Endothelial cell of umbilical vein (primary cell): ENCODE measurements around the gene TSPAN33. TPM values are rescaled to one million over a fixed set of nuclear protein-coding genes. Genes with fewer than 3 reads are reported as not detected.

Experiments used
- BruUV-seq: library from RNA; stranded (reverse); fragments of 400-500 nt; replicated peaks from 2 replicates; lab custom pipeline; 2021; lab: Mats Ljungman, UMichigan
- CTCF ChIA-PET: fragments of 300-600, 350-600 bp; sonication (Branson Sonifier 250); formaldehyde crosslinking; loops from one replicate; lab custom pipeline; 2021; ENCODE audit warnings: antibody characterized with exemption, inconsistent platforms; lab: Charles Lee
- POLR2A ChIA-PET: fragments of 300-600, 350-600 bp; sonication (Branson Sonifier 250); formaldehyde crosslinking; loops from one replicate; lab custom pipeline; 2021; ENCODE audit warnings: antibody characterized with exemption, inconsistent platforms; lab: Charles Lee
- DNase-seq: peaks from one replicate; pipeline ENCODE4 v3.0.0-alpha.2; 2011; ENCODE audit warnings: low read depth, low spot score
- FAIRE-seq: peaks from 2 replicates; lab custom pipeline; 2011; peaks lifted over from hg19 to GRCh38; lab: Jason Lieb, UNC
- H2AFZ ChIP-seq: 2 replicates; pipeline ENCODE4 v1.6.0; 2012; ENCODE audit warnings: low read depth, low read length, control low read depth, inconsistent platforms
- H3K27ac ChIP-seq: 2 replicates; pipeline ENCODE4 v1.5.1; 2011; ENCODE audit warnings: low read depth, mild to moderate bottlenecking, control low read depth, low read length, moderate library complexity; ENCODE audit not compliant: insufficient read depth
- H3K27me3 ChIP-seq, 2 experiments: 2 replicates each; pipeline versions ENCODE4 v1.6.0 to v1.6.1; 2011; ENCODE audit warnings: low read length in 2 of 2, mixed read lengths in 1 of 2; ENCODE audit not compliant: control insufficient read depth in 2 of 2, insufficient read depth in 2 of 2
- H3K36me3 ChIP-seq, 2 experiments: 2 replicates in 1 of 2; 3 replicates in 1 of 2; pipeline ENCODE4 v1.5.1; 2011; ENCODE audit warnings: low read length in 2 of 2, mild to moderate bottlenecking in 1 of 2, moderate library complexity in 1 of 2; ENCODE audit not compliant: control insufficient read depth in 2 of 2, insufficient read depth in 2 of 2; ENCODE audit errors: extremely low read depth in 1 of 2
- H3K4me1 ChIP-seq: 3 replicates; pipeline ENCODE4 v1.5.1; 2011; ENCODE audit warnings: mild to moderate bottlenecking, low read length; ENCODE audit not compliant: control insufficient read depth, insufficient read depth; ENCODE audit errors: extremely low read depth
- H3K4me2 ChIP-seq: 2 replicates; pipeline ENCODE4 v1.6.1; 2011; ENCODE audit warnings: low read length, control low read depth, mixed read lengths; ENCODE audit not compliant: insufficient read depth
- H3K4me3 ChIP-seq, 3 experiments: fragments of 200-600 bp in 1 of 3; sonication (generic), shearing (Covaris generic) in 1 of 3; replicated peaks in 1 of 3; 2 replicates each; pipeline ENCODE4 v1.5.1; 2011 to 2016; ENCODE audit warnings: control low read depth in 3 of 3, low read length in 3 of 3, mild to moderate bottlenecking in 2 of 3, inconsistent platforms in 1 of 3, low read depth in 1 of 3, moderate library complexity in 1 of 3; ENCODE audit not compliant: insufficient read depth in 1 of 3
- H3K79me2 ChIP-seq: 2 replicates; pipeline ENCODE4 v1.6.0; 2012; ENCODE audit warnings: low read length, inconsistent platforms; ENCODE audit not compliant: control insufficient read depth, insufficient read depth
- H3K9ac ChIP-seq: replicated peaks from 2 replicates; pipeline ENCODE3; 2011; ENCODE audit warnings: low read length, control low read depth; ENCODE audit not compliant: insufficient read depth; ENCODE audit errors: extremely low read depth
- H3K9me1 ChIP-seq: replicated peaks from 3 replicates; pipeline ENCODE4 v1.6.0; 2011; ENCODE audit warnings: mild to moderate bottlenecking, low read length; ENCODE audit not compliant: control insufficient read depth, insufficient read depth; ENCODE audit errors: extremely low read depth
- H3K9me3 ChIP-seq: replicated peaks from 2 replicates; pipeline ENCODE4 v1.5.1; 2012; ENCODE audit warnings: low read length, inconsistent platforms; ENCODE audit not compliant: control insufficient read depth, insufficient read depth
- H4K20me1 ChIP-seq: replicated peaks from 2 replicates; pipeline ENCODE3; 2011; ENCODE audit warnings: mild to moderate bottlenecking, low read length; ENCODE audit not compliant: control insufficient read depth, insufficient read depth; ENCODE audit errors: extremely low read depth
- CTCF ChIP-seq, 2 donors: IDR thresholded peaks; 1 replicate in 1 of 2; 2 replicates in 1 of 2; pipeline ENCODE4 v1.5.1; 2011; ENCODE audit warnings: low read length in 2 of 2, mild to moderate bottlenecking in 2 of 2, moderate library complexity in 2 of 2, control low read depth in 1 of 2, inconsistent platforms in 1 of 2, low read depth in 1 of 2; ENCODE audit not compliant: insufficient read depth in 1 of 2; ENCODE audit errors: extremely low read depth in 1 of 2
- EZH2 ChIP-seq: IDR thresholded peaks from 2 replicates; pipeline ENCODE4 v1.6.1; 2012; ENCODE audit warnings: borderline replicate concordance, low read depth, mild to moderate bottlenecking, moderate library complexity, low read length, inconsistent platforms; ENCODE audit not compliant: severe bottlenecking
- FOS ChIP-seq: IDR thresholded peaks from 2 replicates; pipeline ENCODE4 v1.6.1; 2011; ENCODE audit warnings: mild to moderate bottlenecking, low read length, moderate library complexity, borderline replicate concordance; ENCODE audit not compliant: insufficient read depth
- GATA2 ChIP-seq: IDR thresholded peaks from 2 replicates; pipeline ENCODE4 v1.7.0; 2011; ENCODE audit warnings: low read depth, mild to moderate bottlenecking, moderate library complexity, mixed read lengths, low read length; ENCODE audit not compliant: insufficient read length, insufficient read depth
- JUN ChIP-seq: IDR thresholded peaks from 2 replicates; pipeline ENCODE4 v1.6.1; 2011; ENCODE audit warnings: borderline replicate concordance, low read depth; ENCODE audit not compliant: insufficient read length, insufficient read depth
- MYC ChIP-seq: IDR thresholded peaks from one replicate; pipeline ENCODE4 v1.6.1; 2011; ENCODE audit warnings: mild to moderate bottlenecking, low read depth, low read length
- POLR2A ChIP-seq: IDR thresholded peaks from 2 replicates; pipeline ENCODE4 v1.6.1; 2012; ENCODE audit warnings: low read depth, mild to moderate bottlenecking, control low read depth, low read length
- POLR2AphosphoS5 ChIP-seq: IDR thresholded peaks from 2 replicates; pipeline ENCODE4 v1.6.1; 2012; ENCODE audit warnings: low read depth, mild to moderate bottlenecking, control low read depth, low read length, moderate library complexity; ENCODE audit not compliant: insufficient read depth
- dilution Hi-C: fragments of 300-500 bp; cut with MboI; formaldehyde crosslinking; loops from one replicate; pipeline ENCODE4 v1.15.0; 2019; ENCODE audit warnings: low sequenced_read_pairs; ENCODE audit not compliant: extremely low pct_ligation_motif_present
- intact Hi-C: fragments of 100-400 bp; cut with micrococcal nuclease; formaldehyde crosslinking; loops from one replicate; pipeline ENCODE4 v1.10.0; 2022
- polyA plus RNA-seq, 4 experiments: library from polyadenylated mRNA; depleted of rRNA in 3 of 4; stranded (reverse) in 3 of 4; unstranded in 1 of 4; fragments of >200 nt; gene quantifications; 2 replicates each; pipeline versions ENCODE4 v1.2.1 to v1.2.3, GENCODE V29; 2011 to 2012; ENCODE audit warnings: missing spikeins in 1 of 4
- total RNA-seq: library from RNA; stranded (reverse); gene quantifications from 2 replicates; pipeline ENCODE4 v1.2.3, GENCODE V29; 2021
- TF ChIP-seq, protein P1 (sequence below): IDR thresholded peaks from 2 replicates; pipeline ENCODE4 v1.6.1; 2011; ENCODE audit not compliant: insufficient read depth, insufficient read length

Gene TSPAN33
- total and polyA plus RNA-seq, 2 donors (not counting 3 experiments of a cell fraction or from before 2014, with no cell fraction given) = 0.21 TPM; not detected in 1

DNA sequence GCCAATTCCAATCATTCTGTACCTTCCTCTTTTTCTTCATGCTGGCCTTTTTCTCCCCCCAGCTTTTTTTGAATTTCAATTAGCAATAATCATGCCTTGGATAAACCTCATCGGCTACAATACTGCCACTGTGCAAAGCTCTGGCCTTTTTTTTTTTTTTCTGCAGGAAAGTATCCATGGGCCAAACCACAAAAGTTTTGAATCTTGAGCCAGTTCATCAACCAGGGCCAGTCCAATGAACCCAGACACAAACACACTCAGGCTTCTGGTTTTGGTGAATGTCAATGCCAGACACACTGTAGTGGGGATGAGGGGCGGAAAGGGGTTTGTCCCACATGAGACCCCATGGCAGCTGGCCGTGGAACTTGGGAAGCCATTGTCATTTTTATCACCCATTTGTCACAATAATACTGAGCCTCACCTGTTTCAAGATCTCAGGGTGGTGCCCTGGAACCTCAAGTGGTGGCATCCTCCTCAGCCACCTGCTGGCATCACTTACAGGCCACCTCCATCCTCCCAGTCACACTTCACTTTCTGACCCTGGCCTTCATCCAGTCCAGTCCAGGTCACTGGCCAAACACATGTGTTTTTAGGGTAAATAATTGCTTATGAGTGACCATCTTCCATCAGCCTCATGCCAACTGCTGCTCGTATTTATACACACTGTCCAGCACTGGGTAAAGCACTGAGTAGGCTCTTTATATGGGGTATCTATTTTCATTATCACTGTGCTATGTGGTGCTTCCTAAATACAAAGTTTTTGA, 40.8 kb upstream of the TSPAN33 start:
- no peaks in the 10 kb centered on the region for H3K79me2 ChIP-seq
- H4K20me1 ChIP-seq = no peaks in the 10 kb centered on the region
- DNase-seq (no peak), FAIRE-seq (no peak)
- intact Hi-C loops = no loop called here
- TF ChIP-seq POLR2AphosphoS5 = no peak
- no peak for TF ChIP-seq CTCF (IDR thresholded peaks at IDR 0.05; ENCODE audit: extremely low read depth in 1 of 2, insufficient read depth in 1 of 2, low read depth in 1 of 2, low read length in 2 of 2)
- no peak for TF ChIP-seq FOS
- TF ChIP-seq, protein P1, sequence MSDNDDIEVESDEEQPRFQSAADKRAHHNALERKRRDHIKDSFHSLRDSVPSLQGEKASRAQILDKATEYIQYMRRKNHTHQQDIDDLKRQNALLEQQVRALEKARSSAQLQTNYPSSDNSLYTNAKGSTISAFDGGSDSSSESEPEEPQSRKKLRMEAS = no peak
- TF ChIP-seq JUN = no peak
- TF ChIP-seq POLR2A = no peak
- no peak for TF ChIP-seq MYC
- TF ChIP-seq EZH2 = no peak
- TF ChIP-seq GATA2 = no peak
- peaks cover 0 to 9% of the 10 kb centered on the region in 2 experiments for H3K27me3 ChIP-seq
- no peaks in the 10 kb centered on the region for H3K4me1 ChIP-seq
- H3K36me3 ChIP-seq = no peaks in the 10 kb centered on the region
- H3K9me3 ChIP-seq = no peaks in the 10 kb centered on the region
- no peak overlapping the region for H3K4me2 ChIP-seq
- dilution Hi-C loops = no loop called here
- ChIA-PET POLR2A (no interaction called here), CTCF (interaction anchor here (2.9 kb wide), 1 partner anchor 12 kb away, joined by 20 read pairs; no protein-coding TSS in a partner anchor)
- H3K4me3 ChIP-seq = no peak overlapping the region
- H3K27ac ChIP-seq = no peak overlapping the region
- H3K9ac ChIP-seq = no peak overlapping the region
- no peak overlapping the region for H2AFZ ChIP-seq
- no peaks in the 10 kb centered on the region for H3K9me1 ChIP-seq
- no TSS peak for BruUV-seq
